ENCODE measurements around the gene SYNPO2. TPM values are rescaled to one million over a fixed set of nuclear protein-coding genes. Genes with fewer than 3 reads are reported as not detected.
"Not testable (repeated sequence)": the region's sequence is repeated elsewhere in the genome, so short reads cannot be mapped to it uniquely, and the experiment has no call there.

Gene SYNPO2
- total RNA-seq, 3 donors from 2014 or later: 0.15 to 0.27 (median 0.24) TPM

DNA sequence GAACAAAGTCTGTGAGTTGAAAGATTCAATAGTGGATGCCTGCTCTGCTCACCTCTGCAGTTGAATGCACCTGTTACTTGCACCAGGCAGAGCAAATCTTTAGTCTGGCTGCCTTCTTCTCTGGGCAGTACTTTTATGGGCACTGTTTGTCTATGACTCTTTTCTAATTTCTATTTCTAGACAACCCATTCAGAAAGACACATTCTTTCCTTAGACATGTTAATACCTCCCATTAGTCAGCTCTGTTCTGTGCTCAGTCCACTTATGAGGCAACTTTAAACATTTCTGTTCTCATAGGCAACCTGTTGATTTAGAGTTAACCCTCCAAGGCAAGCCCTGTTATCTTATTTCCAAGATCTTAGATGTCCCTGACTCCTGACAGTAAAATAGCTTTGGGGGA is 108.9 kb downstream of the SYNPO2 start:
- ATAC-seq (no peak), DNase-seq (no peak)
- H3K4me1 Mint-ChIP-seq (ENCODE audit: low read depth): no peaks in the 10 kb centered on the region
- no peaks in the 10 kb centered on the region for H3K9me3 Mint-ChIP-seq
- no peaks in the 10 kb centered on the region for H3K36me3 Mint-ChIP-seq (ENCODE audit: insufficient read depth)
- peaks cover 13% of the 10 kb centered on the region for H3K27me3 Mint-ChIP-seq (ENCODE audit: low read depth)
- H3K4me3 Mint-ChIP-seq: no peak overlapping the region

DNA sequence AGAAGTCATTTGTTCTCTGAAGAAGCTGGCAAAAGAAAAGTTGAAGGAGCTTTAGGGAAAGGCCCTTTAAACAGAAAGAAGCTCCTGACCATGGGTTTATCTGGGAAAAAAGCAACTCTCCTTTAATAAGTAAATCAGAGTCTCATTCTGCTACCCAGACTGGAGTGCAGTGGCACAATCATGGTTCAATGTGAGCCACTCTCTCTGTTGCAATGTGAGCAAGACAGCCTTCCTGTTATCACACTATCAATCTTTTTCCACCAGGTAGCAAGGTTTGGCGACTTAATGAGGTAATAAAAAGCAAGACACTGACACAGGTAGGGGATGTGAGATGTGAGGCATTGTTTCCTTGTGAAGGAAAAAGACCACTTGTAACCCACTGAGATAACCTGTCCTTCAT is 111.3 kb downstream of the SYNPO2 start:
- H3K9me3 Mint-ChIP-seq: no peaks in the 10 kb centered on the region
- ATAC-seq (no peak), DNase-seq (no peak)
- no peaks in the 10 kb centered on the region for H3K36me3 Mint-ChIP-seq (ENCODE audit: insufficient read depth)
- no peak overlapping the region for H3K4me3 Mint-ChIP-seq
- peaks cover 11% of the 10 kb centered on the region for H3K27me3 Mint-ChIP-seq (ENCODE audit: low read depth)
- no peaks in the 10 kb centered on the region for H3K4me1 Mint-ChIP-seq (ENCODE audit: low read depth)

DNA sequence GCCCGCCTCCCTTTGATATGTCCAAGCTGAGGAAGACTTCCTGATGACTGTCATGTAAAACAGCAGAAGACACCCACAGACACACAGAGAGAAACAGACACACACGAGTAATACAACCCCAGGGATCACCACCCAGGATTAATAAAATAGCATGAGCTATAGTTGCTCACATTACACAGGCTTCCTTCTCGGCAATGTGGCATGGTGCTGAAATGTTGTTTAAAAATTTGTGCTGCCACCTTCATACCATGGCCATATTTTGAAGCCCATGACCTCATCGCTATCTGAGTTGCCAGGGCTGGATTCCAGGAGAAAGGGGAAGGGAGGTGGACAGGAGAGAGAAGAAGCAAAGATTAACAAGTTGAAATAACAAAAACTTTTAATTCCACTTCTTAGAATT is 111.7 kb downstream of the SYNPO2 start:
- peaks cover 11% of the 10 kb centered on the region for H3K27me3 Mint-ChIP-seq (ENCODE audit: low read depth)
- DNase-seq: no peak

DNA sequence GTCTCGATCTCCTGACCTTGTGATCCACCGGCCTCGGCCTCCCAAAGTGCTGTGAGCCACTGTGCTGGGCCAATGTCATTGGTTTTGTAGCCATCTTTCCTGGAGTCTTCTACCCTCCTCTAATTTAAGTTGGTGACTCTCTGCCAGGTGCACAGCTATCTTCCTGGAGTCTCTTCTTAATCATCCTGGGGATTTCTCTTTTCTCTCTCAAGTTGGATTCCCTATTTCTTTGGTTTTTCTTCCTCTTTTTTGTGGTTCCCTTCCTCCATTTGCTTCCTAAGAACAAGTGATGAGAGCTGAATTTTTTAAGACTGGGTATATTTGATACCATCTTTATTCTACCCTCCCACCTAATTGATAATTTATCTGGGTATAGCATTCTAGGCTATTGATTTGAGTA is 113.8 kb downstream of the SYNPO2 start:
- peaks cover 6% of the 10 kb centered on the region for H3K27me3 Mint-ChIP-seq (ENCODE audit: low read depth)
- H3K36me3 Mint-ChIP-seq (ENCODE audit: insufficient read depth): no peaks in the 10 kb centered on the region
- H3K4me1 Mint-ChIP-seq (ENCODE audit: low read depth): no peaks in the 10 kb centered on the region
- no peaks in the 10 kb centered on the region for H3K9me3 Mint-ChIP-seq
- DNase-seq: no peak
- ATAC-seq: no peak
- no peak overlapping the region for H3K4me3 Mint-ChIP-seq

More for the DNA sequence above, 111.7 kb downstream of the SYNPO2 start:
- no peak for ATAC-seq
- Mint-ChIP-seq H3K9me3 (no peaks in the 10 kb centered on the region), H3K4me3 (no peak overlapping the region), H3K4me1 (ENCODE audit: low read depth) (no peaks in the 10 kb centered on the region), H3K36me3 (ENCODE audit: insufficient read depth) (no peaks in the 10 kb centered on the region)

DNA sequence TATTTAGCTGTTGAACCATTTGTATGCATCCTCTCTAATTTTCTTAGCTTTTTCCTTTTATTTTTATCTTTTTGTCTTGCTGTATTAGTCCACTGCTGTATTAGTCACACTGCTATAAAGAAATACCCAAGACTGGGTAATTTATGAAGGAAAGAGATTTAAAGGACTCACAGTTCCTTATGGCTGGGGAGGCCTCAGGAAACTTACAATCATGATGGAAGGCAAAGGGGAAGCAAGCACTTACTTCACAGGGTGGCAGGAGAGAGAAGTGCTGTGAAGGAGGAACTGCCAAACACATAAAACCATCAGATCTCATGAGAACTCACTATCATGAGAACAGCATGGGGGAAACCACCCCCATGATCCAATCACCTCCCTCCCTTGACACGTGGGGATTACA is 114.3 kb downstream of the SYNPO2 start:
- H3K9me3 Mint-ChIP-seq; H3K4me3 Mint-ChIP-seq; H3K4me1 Mint-ChIP-seq (ENCODE audit: low read depth); H3K27me3 Mint-ChIP-seq (ENCODE audit: low read depth); H3K36me3 Mint-ChIP-seq (ENCODE audit: insufficient read depth); ATAC-seq; DNase-seq: not testable (repeated sequence)

DNA sequence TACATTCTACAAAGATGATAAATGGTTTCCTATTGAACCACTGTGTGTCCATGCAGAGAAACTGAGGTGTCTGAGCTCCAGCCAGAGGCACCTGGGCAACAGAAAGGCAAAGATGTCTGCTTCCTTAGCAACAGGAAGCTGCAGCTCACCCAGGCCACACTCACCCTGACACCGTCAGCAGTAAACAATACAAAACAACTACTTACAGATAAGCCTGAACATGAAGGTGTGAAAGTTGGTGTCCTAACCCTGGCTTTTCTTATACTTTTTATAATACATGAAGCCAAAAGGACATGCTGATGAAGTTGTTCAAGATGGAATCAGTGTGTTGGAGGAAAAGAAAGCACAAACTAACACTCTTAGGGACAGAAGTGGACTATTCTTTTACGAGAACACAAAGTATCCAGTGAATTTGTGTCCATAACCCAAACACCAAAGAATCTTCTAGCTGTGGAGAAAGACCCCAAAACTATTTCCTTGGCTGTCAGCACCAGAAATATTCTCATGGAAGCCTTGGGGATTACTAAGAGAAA is 117.3 kb downstream of the SYNPO2 start:
- no peak for DNase-seq
- H3K27me3 Mint-ChIP-seq (ENCODE audit: low read depth): peaks cover 3% of the 10 kb centered on the region
- no peaks in the 10 kb centered on the region for H3K36me3 Mint-ChIP-seq (ENCODE audit: insufficient read depth)
- no peak overlapping the region for H3K4me3 Mint-ChIP-seq
- no peak for ATAC-seq
- no peaks in the 10 kb centered on the region for H3K9me3 Mint-ChIP-seq
- H3K4me1 Mint-ChIP-seq (ENCODE audit: low read depth): no peaks in the 10 kb centered on the region

DNA sequence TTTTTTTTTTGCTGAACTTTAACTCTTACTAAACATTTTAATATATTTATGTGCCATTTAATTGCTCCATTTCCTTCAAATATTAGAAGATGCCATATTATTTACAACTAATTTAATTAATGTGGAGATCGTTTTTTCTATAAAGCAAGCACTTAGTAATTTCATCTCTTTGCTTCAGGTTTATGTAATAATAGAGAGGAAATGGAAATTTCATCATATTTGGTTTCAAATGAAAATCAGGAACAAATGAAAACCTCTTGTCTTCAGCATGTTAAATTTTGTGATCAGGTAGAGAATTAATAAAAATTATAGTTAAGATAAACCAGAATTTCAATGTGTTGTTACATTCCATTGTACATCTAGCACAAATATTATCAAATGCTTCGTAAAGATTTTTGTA is 120.1 kb downstream of the SYNPO2 start:
- Mint-ChIP-seq H3K36me3 (ENCODE audit: insufficient read depth) (no peaks in the 10 kb centered on the region), H3K4me1 (ENCODE audit: low read depth) (no peaks in the 10 kb centered on the region), H3K27me3 (ENCODE audit: low read depth) (peaks cover 4% of the 10 kb centered on the region), H3K9me3 (no peaks in the 10 kb centered on the region), H3K4me3 (no peak overlapping the region)
- ATAC-seq (no peak), DNase-seq (no peak)

DNA sequence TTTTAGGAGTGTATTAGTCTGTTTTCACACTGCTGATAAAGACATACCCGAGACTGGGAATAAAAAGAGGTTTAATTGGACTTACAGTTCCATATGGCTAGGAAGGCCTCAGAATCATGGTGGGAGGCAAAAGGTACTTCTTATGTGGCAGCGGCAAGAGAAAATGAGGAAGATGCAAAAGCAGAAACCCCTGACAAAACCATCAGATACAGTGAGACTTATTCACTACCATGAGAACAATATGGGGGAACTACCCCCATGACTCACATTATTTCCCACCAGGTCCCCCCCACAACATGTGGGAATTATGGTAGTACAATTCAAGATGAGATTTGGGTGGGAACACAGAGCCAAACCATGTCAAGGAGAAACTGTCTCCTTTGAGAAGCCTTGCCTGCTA is 121.6 kb downstream of the SYNPO2 start:
- H3K4me3 Mint-ChIP-seq; ATAC-seq; DNase-seq; H3K36me3 Mint-ChIP-seq (ENCODE audit: insufficient read depth); H3K9me3 Mint-ChIP-seq; H3K4me1 Mint-ChIP-seq (ENCODE audit: low read depth); H3K27me3 Mint-ChIP-seq (ENCODE audit: low read depth): not testable (repeated sequence)

DNA sequence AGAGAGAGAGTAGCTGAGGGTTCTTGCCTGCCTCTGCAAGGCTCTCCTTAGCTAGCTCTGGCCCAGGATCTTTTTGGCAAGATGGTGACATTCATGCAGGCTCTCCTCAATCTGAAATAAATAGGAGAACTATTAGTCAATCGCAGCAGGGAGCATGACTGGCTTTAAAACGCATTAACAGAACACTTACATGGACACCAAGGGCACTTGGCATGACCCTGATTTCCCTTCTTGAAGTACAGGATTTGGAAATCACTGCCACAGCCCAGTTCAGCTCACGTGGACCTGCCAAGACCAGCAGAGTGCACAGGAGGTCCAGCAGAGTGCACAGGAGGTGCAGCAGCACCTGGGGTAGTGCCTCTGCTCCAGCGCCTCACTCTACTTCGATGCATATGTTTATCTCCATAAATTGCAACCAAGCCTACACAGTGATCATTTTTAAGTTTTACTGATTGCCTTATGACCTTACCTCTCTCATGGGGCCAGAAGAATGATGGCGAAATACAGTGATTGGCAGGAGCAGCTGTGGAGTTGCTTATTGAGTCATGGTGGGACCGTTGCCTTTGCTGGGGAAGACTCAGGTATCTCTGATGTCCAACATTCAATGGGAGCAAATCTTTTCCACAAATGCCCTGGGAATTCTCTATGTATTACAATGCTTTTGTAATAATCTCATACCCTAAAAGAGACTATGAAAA is 122.4 kb downstream of the SYNPO2 start:
- ATAC-seq (no peak), DNase-seq (no peak)
- H3K27me3 Mint-ChIP-seq (ENCODE audit: low read depth): peaks cover 8% of the 10 kb centered on the region
- no peaks in the 10 kb centered on the region for H3K4me1 Mint-ChIP-seq (ENCODE audit: low read depth)
- no peak overlapping the region for H3K4me3 Mint-ChIP-seq
- no peaks in the 10 kb centered on the region for H3K36me3 Mint-ChIP-seq (ENCODE audit: insufficient read depth)
- H3K9me3 Mint-ChIP-seq: no peaks in the 10 kb centered on the region

DNA sequence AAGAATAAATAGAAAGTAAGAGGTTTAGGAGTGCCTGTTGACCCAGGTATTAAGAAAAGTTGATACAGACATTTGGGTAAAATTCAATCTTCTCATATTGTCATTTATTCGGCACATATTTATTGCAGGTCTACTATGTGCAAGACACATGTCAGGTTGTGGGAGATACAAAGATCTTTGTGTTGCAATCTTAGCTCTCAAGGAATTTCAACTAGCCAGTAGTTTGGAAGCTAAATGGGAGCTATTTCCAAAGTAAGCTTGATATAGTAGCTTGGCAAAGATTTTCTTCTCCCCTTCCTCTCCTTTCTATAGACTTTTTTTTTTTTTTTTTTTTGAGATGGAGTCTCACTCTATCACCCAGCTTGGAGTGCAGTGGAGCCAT is 122.9 kb downstream of the SYNPO2 start:
- DNase-seq (no peak), ATAC-seq (no peak)

DNA sequence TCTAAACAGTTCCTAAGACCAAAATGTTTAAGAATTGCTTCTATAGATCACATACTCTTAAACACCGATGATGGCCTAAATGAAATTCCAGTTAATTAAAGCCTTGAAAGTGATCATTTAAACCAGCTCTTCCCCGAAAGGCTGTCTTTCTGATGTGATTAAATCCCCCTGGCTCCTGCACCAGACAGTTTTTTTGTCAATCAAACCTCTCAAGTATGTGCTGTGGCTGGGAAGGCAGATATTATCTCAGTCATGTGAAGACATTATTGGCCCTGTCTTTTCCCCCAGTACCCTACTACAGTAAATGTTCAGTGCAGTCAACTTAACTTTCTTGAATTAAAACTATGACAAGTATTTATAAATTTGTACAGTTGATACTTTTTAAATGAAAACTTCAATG is 126.0 kb downstream of the SYNPO2 start:
- H3K9me3 Mint-ChIP-seq: no peaks in the 10 kb centered on the region
- no peaks in the 10 kb centered on the region for H3K36me3 Mint-ChIP-seq (ENCODE audit: insufficient read depth)
- DNase-seq: no peak
- H3K4me3 Mint-ChIP-seq: no peak overlapping the region
- ATAC-seq: no peak
- no peaks in the 10 kb centered on the region for H3K4me1 Mint-ChIP-seq (ENCODE audit: low read depth)
- peaks cover 15% of the 10 kb centered on the region for H3K27me3 Mint-ChIP-seq (ENCODE audit: low read depth)

More for the DNA sequence above, 122.9 kb downstream of the SYNPO2 start:
- peaks cover 10% of the 10 kb centered on the region for H3K27me3 Mint-ChIP-seq (ENCODE audit: low read depth)
- no peaks in the 10 kb centered on the region for H3K36me3 Mint-ChIP-seq (ENCODE audit: insufficient read depth)
- H3K9me3 Mint-ChIP-seq: no peaks in the 10 kb centered on the region
- no peak overlapping the region for H3K4me3 Mint-ChIP-seq
- no peaks in the 10 kb centered on the region for H3K4me1 Mint-ChIP-seq (ENCODE audit: low read depth)

DNA sequence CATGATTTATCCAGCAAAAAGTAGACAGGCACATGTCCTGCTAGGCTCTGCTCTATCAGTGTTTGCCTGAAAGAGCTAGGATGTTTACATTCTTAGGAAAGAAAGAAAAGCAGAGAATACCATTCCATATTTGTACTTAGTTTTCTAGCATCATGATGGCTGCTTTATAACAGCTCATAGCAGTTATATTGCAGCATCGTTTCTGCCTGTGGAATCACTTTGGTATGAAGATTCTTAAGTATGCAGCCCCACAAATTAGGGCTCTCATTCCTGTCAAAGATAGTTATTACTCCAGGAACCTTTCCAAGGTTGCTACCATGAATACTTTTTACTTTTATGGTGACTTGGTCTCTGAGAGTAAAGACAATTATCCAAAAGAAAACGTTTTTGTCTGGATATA is 128.0 kb downstream of the SYNPO2 start:
- no peak for ATAC-seq
- H3K4me1 Mint-ChIP-seq (ENCODE audit: low read depth): no peaks in the 10 kb centered on the region
- H3K4me3 Mint-ChIP-seq: no peak overlapping the region
- no peaks in the 10 kb centered on the region for H3K9me3 Mint-ChIP-seq
- peaks cover 15% of the 10 kb centered on the region for H3K27me3 Mint-ChIP-seq (ENCODE audit: low read depth)
- DNase-seq: no peak
- no peaks in the 10 kb centered on the region for H3K36me3 Mint-ChIP-seq (ENCODE audit: insufficient read depth)

DNA sequence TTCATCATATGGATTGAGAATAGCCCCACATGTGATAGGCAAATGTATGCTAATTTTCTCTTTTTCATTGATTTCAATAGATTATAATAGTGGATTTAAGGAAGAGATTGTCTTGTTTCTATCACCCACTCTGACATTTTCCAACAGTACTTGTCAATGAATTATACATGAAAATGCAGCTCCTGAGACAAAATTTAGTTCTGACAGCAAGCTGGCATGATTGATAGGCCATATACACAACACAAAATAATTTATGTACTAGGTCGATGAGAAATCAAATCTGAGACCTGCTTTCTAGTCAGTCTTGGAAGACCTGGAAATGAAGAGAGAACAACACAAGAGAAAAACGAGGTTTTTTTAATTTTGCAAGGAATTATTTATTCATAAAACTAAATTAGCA is 129.0 kb downstream of the SYNPO2 start:
- H3K4me1 Mint-ChIP-seq (ENCODE audit: low read depth): no peaks in the 10 kb centered on the region

DNA sequence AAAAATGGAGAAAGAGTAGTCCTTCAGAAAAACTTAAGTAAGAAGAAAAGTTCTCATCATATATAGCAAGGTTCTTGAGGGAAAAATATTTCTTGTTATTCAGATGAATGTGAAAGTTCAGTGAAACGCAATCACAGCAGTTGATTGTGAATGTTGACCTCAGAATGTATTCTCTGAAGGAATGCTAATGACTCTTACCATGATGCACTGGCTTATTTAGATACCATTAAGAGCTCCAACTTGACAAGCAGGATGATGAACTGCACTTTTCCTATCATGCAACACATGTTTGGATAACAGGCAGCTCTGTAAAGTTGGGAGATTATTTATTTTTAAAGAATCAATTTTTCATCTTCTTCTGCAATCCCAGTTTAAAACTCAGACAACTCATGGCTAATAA is 131.5 kb downstream of the SYNPO2 start:
- Mint-ChIP-seq H3K4me3 (no peak overlapping the region), H3K9me3 (no peaks in the 10 kb centered on the region), H3K36me3 (ENCODE audit: insufficient read depth) (no peaks in the 10 kb centered on the region), H3K27me3 (ENCODE audit: low read depth) (peaks cover 8% of the 10 kb centered on the region), H3K4me1 (ENCODE audit: low read depth) (no peaks in the 10 kb centered on the region)
- no peak for ATAC-seq
- no peak for DNase-seq

More for the DNA sequence above, 129.0 kb downstream of the SYNPO2 start:
- Mint-ChIP-seq H3K36me3 (ENCODE audit: insufficient read depth) (no peaks in the 10 kb centered on the region), H3K27me3 (ENCODE audit: low read depth) (peaks cover 12% of the 10 kb centered on the region), H3K9me3 (no peaks in the 10 kb centered on the region), H3K4me3 (no peak overlapping the region)
- ATAC-seq (no peak), DNase-seq (no peak)

DNA sequence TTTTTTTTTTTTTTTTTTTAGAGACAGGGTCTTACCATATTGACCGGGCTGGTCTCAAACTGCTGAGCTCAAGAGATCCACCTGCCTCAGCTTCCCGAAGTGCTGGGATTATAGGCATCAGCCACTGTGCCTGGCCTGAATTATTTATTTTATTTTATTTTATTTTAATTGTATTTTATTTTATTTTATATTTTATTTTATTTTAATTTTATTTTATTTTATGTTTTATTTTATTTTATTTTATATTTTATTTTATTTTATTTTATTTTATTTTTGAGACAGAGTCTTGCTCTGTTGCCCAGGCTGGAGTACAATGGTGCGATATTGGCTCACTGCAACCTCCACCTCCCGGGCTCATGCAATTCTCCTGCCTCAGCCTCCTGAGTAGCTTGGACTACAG is 133.9 kb downstream of the SYNPO2 start:
- ATAC-seq; H3K36me3 Mint-ChIP-seq (ENCODE audit: insufficient read depth); H3K4me3 Mint-ChIP-seq; DNase-seq; H3K4me1 Mint-ChIP-seq (ENCODE audit: low read depth); H3K27me3 Mint-ChIP-seq (ENCODE audit: low read depth); H3K9me3 Mint-ChIP-seq: not testable (repeated sequence)
